AG04450 (cell line): ENCODE results near the gene ZDHHC24. TPM values are rescaled to one million over a fixed set of nuclear protein-coding genes. Genes with fewer than 3 reads are reported as not detected.

Source experiments
- CTCF ChIA-PET: fragments of 300-600, 350-600 bp; formaldehyde crosslinking; extraction: SDS; loops from one replicate; lab custom pipeline; 2022; ENCODE audit warnings: antibody characterized with exemption, inconsistent platforms; lab: Charles Lee
- POLR2A ChIA-PET: fragments of 350-600 bp; formaldehyde crosslinking; extraction: SDS; loops from one replicate; lab custom pipeline; 2021; ENCODE audit warnings: antibody characterized with exemption, inconsistent platforms; lab: Yijun Ruan, JAX
- DNase-seq: peaks from one replicate; pipeline ENCODE4 v3.0.0-alpha.2; 2011; ENCODE audit warnings: low read depth, low spot score
- H3K27ac ChIP-seq: one replicate; pipeline ENCODE4 v1.5.1; 2012; ENCODE audit warnings: low read depth, low read length, control low read depth
- H3K27me3 ChIP-seq: one replicate; pipeline ENCODE4 v1.6.0; 2012; ENCODE audit warnings: low read length; ENCODE audit not compliant: control insufficient read depth, insufficient read depth
- H3K4me3 ChIP-seq: 2 replicates; pipeline ENCODE4 v1.5.1; 2011; ENCODE audit warnings: mild to moderate bottlenecking, low read depth, low read length, control low read depth
- H3K9me3 ChIP-seq: 2 replicates; pipeline ENCODE4 v1.5.1; 2012; ENCODE audit warnings: low read length; ENCODE audit not compliant: control insufficient read depth, insufficient read depth
- polyA plus RNA-seq: library from polyadenylated mRNA; depleted of rRNA; stranded (reverse); fragments of >200 nt; gene quantifications from 2 replicates; pipeline ENCODE4 v1.2.3, GENCODE V29; 2011
- TF ChIP-seq, protein P1 (sequence below): IDR thresholded peaks from 2 replicates; pipeline ENCODE4 v1.5.1; 2011; ENCODE audit warnings: low read depth, low read length, control low read depth, inconsistent platforms

Gene ZDHHC24
- polyA plus RNA-seq, 1 experiment, result 6.2 TPM

DNA sequence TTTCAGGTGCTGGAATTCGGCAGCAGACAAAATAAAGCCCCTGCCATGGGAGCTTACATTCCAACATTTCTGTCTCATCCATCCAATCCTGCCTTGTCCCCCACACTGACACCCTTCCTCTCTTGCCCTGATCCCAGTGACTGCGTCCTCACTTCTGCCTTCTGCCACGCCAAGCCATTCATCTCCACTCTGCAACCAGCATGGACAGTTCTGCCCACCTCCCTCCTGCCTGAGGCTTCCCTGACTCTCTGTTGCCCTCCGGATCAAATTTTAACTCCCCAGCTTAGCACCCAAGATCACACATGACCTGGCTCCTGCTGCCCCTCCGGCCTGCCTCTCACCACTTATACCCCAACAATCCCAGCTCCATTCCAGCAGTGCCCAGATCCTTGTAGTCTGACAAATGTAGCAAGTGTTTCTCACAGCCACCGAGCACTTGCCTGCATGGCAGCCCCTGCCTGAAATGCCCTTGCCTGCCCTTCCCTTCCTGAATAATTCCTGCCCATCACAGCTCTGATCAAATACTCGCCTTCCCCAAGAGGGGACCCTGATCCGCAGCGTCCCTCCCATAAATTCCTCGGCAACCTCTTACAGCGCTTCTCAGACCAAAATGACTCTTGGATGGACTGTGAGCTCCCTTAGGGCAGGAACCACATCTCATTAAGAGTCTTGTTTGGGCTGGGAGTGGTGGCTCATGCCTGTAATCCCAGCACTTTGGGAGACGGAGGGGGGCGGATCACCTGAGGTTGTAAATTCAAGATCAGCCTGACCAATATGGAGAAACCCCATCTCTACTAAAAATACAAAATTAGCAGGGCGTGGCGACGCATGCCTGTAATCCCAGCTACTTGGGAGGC, 3.2 kb upstream of the ZDHHC24 start:
- TF ChIP-seq, protein P1, sequence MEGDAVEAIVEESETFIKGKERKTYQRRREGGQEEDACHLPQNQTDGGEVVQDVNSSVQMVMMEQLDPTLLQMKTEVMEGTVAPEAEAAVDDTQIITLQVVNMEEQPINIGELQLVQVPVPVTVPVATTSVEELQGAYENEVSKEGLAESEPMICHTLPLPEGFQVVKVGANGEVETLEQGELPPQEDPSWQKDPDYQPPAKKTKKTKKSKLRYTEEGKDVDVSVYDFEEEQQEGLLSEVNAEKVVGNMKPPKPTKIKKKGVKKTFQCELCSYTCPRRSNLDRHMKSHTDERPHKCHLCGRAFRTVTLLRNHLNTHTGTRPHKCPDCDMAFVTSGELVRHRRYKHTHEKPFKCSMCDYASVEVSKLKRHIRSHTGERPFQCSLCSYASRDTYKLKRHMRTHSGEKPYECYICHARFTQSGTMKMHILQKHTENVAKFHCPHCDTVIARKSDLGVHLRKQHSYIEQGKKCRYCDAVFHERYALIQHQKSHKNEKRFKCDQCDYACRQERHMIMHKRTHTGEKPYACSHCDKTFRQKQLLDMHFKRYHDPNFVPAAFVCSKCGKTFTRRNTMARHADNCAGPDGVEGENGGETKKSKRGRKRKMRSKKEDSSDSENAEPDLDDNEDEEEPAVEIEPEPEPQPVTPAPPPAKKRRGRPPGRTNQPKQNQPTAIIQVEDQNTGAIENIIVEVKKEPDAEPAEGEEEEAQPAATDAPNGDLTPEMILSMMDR, result no peak
- Histone ChIP-seq H3K27me3 (peaks cover 19% of the 10 kb centered on the region), H3K9me3 (no peaks in the 10 kb centered on the region; the same call in 1 of the 2 replicates), H3K27ac (no peak overlapping the region), H3K4me3 (no peak overlapping the region)
- ChIA-PET CTCF (interaction anchor here (1.1 kb wide), 1 partner anchor 29 kb away, joined by 3 read pairs; no protein-coding TSS in a partner anchor), POLR2A (no interaction called here)
- DNase-seq, result no peak

DNA sequence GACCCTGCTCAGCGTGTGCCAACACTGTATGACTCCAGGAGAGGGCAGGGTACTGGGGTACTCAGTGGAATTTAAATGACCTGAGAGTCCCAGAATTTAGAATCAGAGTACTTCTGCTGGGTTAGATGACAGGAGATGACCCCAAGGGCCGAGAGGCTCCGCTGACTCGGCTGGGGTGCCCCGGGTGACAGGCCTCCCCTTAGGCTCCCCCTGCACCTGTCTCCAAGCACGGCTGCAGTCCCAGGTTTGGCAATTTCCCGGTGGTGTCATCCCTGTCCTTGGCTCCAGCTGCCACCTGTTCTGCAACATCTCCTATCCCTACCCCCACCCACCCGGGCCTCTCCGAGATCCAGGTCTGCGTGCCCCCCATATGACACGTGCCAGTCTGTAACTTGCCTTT, 2.2 kb upstream of the ZDHHC24 start:
- Histone ChIP-seq H3K9me3 (no peaks in the 10 kb centered on the region; the same call in 1 of the 2 replicates), H3K27me3 (peaks cover 17% of the 10 kb centered on the region), H3K27ac (no peak overlapping the region), H3K4me3 (no peak overlapping the region)
- POLR2A ChIA-PET, result no interaction called here
- CTCF ChIA-PET, result interaction anchor here (1.1 kb wide), 1 partner anchor 30 kb away, joined by 3 read pairs; no protein-coding TSS in a partner anchor
- TF ChIP-seq, protein P1, result no peak
- no peak for DNase-seq

DNA sequence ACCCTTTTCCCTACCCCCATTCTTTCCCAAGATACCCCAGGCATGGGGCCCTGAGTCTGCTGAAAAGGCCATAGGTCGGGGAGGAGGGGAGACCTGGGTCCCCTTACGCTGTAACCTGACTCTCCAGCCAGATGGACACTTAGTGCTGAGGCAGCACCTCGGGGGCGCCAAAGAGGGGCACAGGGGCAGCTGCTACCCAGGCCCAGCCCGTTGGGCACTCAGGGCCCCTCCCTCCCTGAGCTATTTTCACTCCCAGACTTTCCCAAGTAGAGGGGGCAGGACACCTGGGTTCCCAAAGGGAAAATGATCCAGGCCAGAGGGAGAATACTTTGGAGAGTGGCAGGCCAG, 1.8 kb upstream of the ZDHHC24 start:
- TF ChIP-seq, protein P1, result no peak
- peaks cover 17% of the 10 kb centered on the region for H3K27me3 ChIP-seq
- H3K4me3 ChIP-seq, result no peak overlapping the region
- no peak overlapping the region for H3K27ac ChIP-seq
- no peak for DNase-seq
- ChIA-PET CTCF (interaction anchor here (2.6 kb wide), 1 partner anchor 130 kb away, joined by 10 read pairs; the partner anchor contains the start of gene RBM4B), POLR2A (interaction anchor here (0.6 kb wide), 1 partner anchor 113 kb away, joined by 5 read pairs; no protein-coding TSS in a partner anchor)
- H3K9me3 ChIP-seq, result no peaks in the 10 kb centered on the region; the same call in 1 of the 2 replicates

DNA sequence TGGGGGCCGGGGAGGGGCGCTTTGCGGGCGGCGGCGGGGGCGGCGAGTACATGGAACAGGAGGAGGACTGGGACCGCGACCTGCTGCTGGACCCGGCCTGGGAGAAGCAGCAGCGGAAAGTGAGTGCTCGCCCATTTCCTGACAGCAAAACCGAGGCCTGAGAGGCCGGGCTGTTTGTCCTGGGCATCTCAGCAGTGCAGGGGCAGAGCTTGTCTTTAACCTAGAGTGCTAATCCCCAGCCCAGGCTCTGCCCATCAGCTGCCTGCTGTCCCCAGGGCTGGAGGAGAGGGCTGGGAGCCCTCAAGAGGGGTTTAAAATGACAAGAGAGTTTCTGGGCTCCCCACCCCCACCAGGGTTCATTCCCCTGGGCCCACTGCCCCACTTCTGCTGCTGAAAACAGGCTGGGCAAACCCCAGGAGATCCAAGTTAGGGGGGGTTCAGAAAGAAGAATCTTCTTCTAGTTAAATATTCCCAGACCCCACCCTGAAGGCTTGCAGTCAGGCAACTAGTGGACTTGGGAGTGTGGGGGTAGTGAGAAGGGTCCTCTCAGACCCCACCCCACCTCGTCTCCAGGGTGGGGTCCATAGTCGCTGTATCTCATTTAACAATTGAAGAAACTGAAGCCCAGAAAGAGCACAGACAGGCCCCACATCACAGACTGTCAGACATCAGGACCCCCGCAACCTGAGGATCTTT, 1.3 kb upstream of the ZDHHC24 start:
- no peak overlapping the region for H3K4me3 ChIP-seq
- no peaks in the 10 kb centered on the region; the same call in 1 of the 2 replicates for H3K9me3 ChIP-seq
- ChIA-PET CTCF (interaction anchor here (2.6 kb wide), 1 partner anchor 131 kb away, joined by 10 read pairs; the partner anchor contains the start of gene RBM4B), POLR2A (interaction anchor here (0.6 to 2.2 kb wide), 5 partner anchors 21 to 131 kb away, joined by 4 to 17 read pairs (median 6); partner anchors contain the start of genes CTSF, PELI3 and RBM4B)
- H3K27me3 ChIP-seq, result peaks cover 13% of the 10 kb centered on the region
- TF ChIP-seq, protein P1, result no peak
- no peak for DNase-seq
- no peak overlapping the region for H3K27ac ChIP-seq
